ENCODE measurements around the gene CCPG1. TPM values are rescaled to one million over a fixed set of nuclear protein-coding genes. Genes with fewer than 3 reads are reported as not detected.

Gene CCPG1
- total and polyA plus RNA-seq, 10 of the 15 experiments (the other 5 are each of a cell fraction or from before 2014, with no cell fraction given): 5.1 to 15.8 (median 10.0) TPM

DNA sequence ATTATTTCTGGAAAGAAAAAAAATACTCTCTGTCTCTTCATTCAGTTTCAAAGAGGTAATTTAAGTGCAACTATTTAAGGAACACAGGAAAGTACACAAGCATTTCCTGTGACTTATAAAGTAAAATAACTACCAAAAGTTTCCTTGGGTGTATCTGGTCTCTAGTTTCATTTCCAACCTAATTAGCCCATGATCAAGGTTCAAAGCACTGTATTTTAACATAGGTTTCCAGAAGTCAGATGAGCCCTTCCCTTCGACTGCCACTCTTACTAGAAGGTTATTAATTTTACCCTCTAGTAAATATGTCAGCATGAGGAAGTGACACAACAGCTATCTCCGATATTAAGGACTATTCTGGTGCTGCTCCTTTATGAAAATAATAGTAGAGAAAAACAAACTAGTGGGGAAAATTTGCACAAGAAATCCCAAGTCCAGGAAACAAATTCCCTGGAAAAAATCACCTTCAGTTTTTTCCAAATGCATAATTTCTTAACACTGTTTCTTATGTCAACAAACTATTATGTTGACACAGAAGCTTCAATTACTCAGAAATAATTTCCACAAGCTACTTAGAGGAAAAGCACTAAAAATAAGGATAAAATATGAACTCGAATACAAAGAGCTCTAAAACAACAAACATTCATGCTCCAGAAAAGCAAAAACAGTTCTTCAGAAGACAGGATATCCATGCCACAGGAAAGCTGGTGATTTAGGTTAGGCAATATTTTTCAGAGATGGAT lies 35.3 kb downstream of the CCPG1 start (continued):
- TF ChIP-seq, protein P1, sequence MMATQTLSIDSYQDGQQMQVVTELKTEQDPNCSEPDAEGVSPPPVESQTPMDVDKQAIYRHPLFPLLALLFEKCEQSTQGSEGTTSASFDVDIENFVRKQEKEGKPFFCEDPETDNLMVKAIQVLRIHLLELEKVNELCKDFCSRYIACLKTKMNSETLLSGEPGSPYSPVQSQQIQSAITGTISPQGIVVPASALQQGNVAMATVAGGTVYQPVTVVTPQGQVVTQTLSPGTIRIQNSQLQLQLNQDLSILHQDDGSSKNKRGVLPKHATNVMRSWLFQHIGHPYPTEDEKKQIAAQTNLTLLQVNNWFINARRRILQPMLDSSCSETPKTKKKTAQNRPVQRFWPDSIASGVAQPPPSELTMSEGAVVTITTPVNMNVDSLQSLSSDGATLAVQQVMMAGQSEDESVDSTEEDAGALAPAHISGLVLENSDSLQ (IDR thresholded peaks at IDR 0.05): peak; percentile 61; the same call in 1 of the 2 replicates
- TF ChIP-seq POLR2AphosphoS5 (IDR thresholded peaks at IDR 0.05; ENCODE audit: low read length) (no peak), MEF2B (IDR thresholded peaks at IDR 0.05; ENCODE audit: partially characterized antibody, poor library complexity, severe bottlenecking) (peak; percentile 44), GABPA (IDR thresholded peaks at IDR 0.05; ENCODE audit: low read depth) (no peak), SP1 (IDR thresholded peaks at IDR 0.05; ENCODE audit: low read depth, low read length) (no peak), TBL1XR1 (IDR thresholded peaks at IDR 0.05; ENCODE audit: low read depth, low read length) (no peak), MTA3 (IDR thresholded peaks at IDR 0.05; ENCODE audit: borderline replicate concordance, low read length) (no peak), KLF5 (IDR thresholded peaks at IDR 0.05; ENCODE audit: partially characterized antibody) (no peak), POU2F2 (IDR thresholded peaks at IDR 0.05; ENCODE audit: borderline replicate concordance, low read depth, low read length) (no peak), SREBF2 (IDR thresholded peaks at IDR 0.05; ENCODE audit: low read length) (no peak), RCOR1 (conservative IDR thresholded peaks at IDR 0.05; ENCODE audit: low read depth, low read length) (no peak)

DNA sequence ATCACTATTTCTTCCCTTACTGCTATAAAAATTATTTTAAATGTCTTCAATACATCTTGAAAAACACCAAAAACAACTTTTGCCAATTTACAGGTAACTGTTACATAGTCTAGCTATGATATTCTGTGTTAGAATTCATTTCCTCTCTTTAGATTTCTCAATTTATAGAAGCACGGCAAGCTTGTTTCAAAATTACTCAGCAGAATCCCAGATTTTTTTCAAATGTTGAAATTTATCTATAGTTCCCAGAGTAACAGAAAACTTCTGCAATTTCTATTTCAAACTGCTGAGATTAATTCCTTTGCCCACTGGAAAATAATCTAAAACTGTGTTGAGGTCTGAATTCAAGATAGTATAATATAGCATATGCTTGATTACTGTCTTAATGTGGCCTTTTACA lies 41.2 kb downstream of the CCPG1 start:
- TF ChIP-seq JUNB (IDR thresholded peaks at IDR 0.05): peak; percentile 38; the same call in 1 of the 2 replicates
- TF ChIP-seq, protein P2, sequence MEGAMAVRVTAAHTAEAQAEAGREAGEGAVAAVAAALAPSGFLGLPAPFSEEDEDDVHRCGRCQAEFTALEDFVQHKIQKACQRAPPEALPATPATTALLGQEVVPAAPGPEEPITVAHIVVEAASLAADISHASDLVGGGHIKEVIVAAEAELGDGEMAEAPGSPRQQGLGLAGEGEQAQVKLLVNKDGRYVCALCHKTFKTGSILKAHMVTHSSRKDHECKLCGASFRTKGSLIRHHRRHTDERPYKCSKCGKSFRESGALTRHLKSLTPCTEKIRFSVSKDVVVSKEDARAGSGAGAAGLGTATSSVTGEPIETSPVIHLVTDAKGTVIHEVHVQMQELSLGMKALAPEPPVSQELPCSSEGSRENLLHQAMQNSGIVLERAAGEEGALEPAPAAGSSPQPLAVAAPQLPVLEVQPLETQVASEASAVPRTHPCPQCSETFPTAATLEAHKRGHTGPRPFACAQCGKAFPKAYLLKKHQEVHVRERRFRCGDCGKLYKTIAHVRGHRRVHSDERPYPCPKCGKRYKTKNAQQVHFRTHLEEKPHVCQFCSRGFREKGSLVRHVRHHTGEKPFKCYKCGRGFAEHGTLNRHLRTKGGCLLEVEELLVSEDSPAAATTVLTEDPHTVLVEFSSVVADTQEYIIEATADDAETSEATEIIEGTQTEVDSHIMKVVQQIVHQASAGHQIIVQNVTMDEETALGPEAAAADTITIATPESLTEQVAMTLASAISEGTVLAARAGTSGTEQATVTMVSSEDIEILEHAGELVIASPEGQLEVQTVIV (IDR thresholded peaks at IDR 0.05; ENCODE audit: borderline replicate concordance, partially characterized antibody): no peak
- intact Hi-C loops (cut with micrococcal nuclease; ENCODE audit: unreplicated experiment) (no loop called here), in situ Hi-C loops (cut with MboI) (no loop called here)
- DNase-seq (ENCODE audit: low read depth, low spot score) (no peak), FAIRE-seq (no peak), ATAC-seq (no peak)
- H3K36me3 ChIP-seq (ENCODE audit: control insufficient read depth in 2 of 2, insufficient read depth in 2 of 2, low read length in 1 of 2): no peaks in the 10 kb centered on the region; a peak in 3 of 4 replicates
- RAD21 ChIA-PET (ENCODE audit: unreplicated experiment): no interaction called here
- no peak overlapping the region for H3K4me2 ChIP-seq (ENCODE audit: control insufficient read depth, insufficient read depth)
- H3K79me2 ChIP-seq (ENCODE audit: control insufficient read depth, insufficient read depth, low read length): no peaks in the 10 kb centered on the region
- SMC1A ChIA-PET (ENCODE audit: uncharacterized antibody, unreplicated experiment): interaction anchor here (1.1 to 1.6 kb wide), 2 partner anchors 9 to 16 kb away, joined by 3 to 5 read pairs; no protein-coding TSS in a partner anchor
- H3K4me3 ChIP-seq: no peak overlapping the region
- H2AFZ ChIP-seq (ENCODE audit: control insufficient read depth, low read depth, low read length): no peak overlapping the region
- 93% methylated on average over 1 of the region's 1 CpG for WGBS (ENCODE audit: insufficient coverage, insufficient replicate concordance, low lambda C conversion rate, missing lambda C conversion rate)
- no peak overlapping the region for H3K27ac ChIP-seq (ENCODE audit: control insufficient read depth, insufficient read depth)
- CTCF ChIA-PET: interaction anchor here (0.6 to 1.0 kb wide), 3 partner anchors 42 to 324 kb away, joined by 3 to 4 read pairs (median 3); partner anchors contain the start of genes CCPG1 and PIERCE2
- POLR2A ChIA-PET: interaction anchor here (0.6 kb wide), 1 partner anchor 53 kb away, joined by 4 read pairs; no protein-coding TSS in a partner anchor
- H3K9me3 ChIP-seq (replicated peaks; ENCODE audit: control insufficient read depth, insufficient read depth, low read length): no peaks in the 10 kb centered on the region
- no peaks in the 10 kb centered on the region for H3K4me1 ChIP-seq (ENCODE audit: control insufficient read depth, insufficient read depth, low read length)
- H4K20me1 ChIP-seq (ENCODE audit: control insufficient read depth, insufficient read depth): no peaks in the 10 kb centered on the region
- BruUV-seq (replicated peaks): no TSS peak
- no peak overlapping the region for H3K9ac ChIP-seq (ENCODE audit: control insufficient read depth, insufficient read depth, low read length)
- no peaks in the 10 kb centered on the region for H3K27me3 ChIP-seq (replicated peaks in 1 of 2; ENCODE audit: control insufficient read depth in 2 of 2, insufficient read depth in 2 of 2, low read length in 1 of 2)

All from GM12878 (cell line).